SU-DHL-6 (cell line): ENCODE results near the gene SHOC2.

ENCODE experiments used
- EZH2phosphoT487 ChIP-seq: fragments of 200-600 bp; sonication (generic), shearing (Covaris generic); conservative IDR thresholded peaks from 2 replicates; pipeline ENCODE4 v1.6.1; 2018; ENCODE audit warnings: mild to moderate bottlenecking, antibody characterized with exemption, low read length, moderate library complexity, mixed read lengths
- TF ChIP-seq, protein P1 (sequence below): fragments of 200-600 bp; sonication (generic); IDR thresholded peaks from one replicate; pipeline ENCODE4 v1.5.1; 2017; ENCODE audit warnings: antibody characterized with exemption, mild to moderate bottlenecking, low read length, moderate library complexity; ENCODE audit not compliant: insufficient read depth, poor library complexity, severe bottlenecking

DNA sequence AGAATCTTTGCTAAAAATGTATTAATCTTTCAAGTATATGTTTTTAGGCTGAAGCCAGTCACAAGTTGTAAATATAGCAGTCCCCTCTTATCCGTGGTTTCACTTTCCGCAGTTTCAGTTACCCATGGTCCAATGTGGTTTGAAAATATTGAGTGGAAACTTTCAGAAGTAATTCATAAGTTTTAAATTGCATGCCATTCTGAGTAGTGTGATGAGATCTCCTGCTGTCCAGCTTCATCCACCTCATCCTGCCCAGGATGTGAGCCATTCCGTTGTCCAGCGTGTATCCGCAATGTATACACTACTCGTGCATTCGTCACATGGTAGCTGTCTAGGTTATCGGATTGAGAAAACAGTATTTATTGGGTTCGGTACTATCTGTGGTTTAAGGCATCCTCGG is 35.5 kb upstream of the SHOC2 start:
- TF ChIP-seq, protein P1, sequence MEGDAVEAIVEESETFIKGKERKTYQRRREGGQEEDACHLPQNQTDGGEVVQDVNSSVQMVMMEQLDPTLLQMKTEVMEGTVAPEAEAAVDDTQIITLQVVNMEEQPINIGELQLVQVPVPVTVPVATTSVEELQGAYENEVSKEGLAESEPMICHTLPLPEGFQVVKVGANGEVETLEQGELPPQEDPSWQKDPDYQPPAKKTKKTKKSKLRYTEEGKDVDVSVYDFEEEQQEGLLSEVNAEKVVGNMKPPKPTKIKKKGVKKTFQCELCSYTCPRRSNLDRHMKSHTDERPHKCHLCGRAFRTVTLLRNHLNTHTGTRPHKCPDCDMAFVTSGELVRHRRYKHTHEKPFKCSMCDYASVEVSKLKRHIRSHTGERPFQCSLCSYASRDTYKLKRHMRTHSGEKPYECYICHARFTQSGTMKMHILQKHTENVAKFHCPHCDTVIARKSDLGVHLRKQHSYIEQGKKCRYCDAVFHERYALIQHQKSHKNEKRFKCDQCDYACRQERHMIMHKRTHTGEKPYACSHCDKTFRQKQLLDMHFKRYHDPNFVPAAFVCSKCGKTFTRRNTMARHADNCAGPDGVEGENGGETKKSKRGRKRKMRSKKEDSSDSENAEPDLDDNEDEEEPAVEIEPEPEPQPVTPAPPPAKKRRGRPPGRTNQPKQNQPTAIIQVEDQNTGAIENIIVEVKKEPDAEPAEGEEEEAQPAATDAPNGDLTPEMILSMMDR: no peak
- no peak for TF ChIP-seq EZH2phosphoT487
